Bronchial epithelial cell (primary cell): Measurements from ENCODE around the gene RHBDL1. TPM values are rescaled to one million over a fixed set of nuclear protein-coding genes. Genes with fewer than 3 reads are reported as not detected.

Source experiments
- DNase-seq: peaks from one replicate; pipeline ENCODE4 v3.0.0-alpha.2; 2010; ENCODE audit warnings: low read depth
- FAIRE-seq: peaks from 2 replicates; lab custom pipeline; 2011; peaks lifted over from hg19 to GRCh38; lab: Jason Lieb, UNC
- H3K27me3 ChIP-seq: 2 replicates; pipeline ENCODE4 v1.5.1; 2011; ENCODE audit warnings: low read length; ENCODE audit not compliant: control insufficient read depth, insufficient read depth
- H3K36me3 ChIP-seq: 2 replicates; pipeline ENCODE4 v1.5.1; 2011; ENCODE audit warnings: low read length; ENCODE audit not compliant: control insufficient read depth, insufficient read depth
- H3K4me3 ChIP-seq: 2 replicates; pipeline ENCODE4 v1.5.1; 2011; ENCODE audit warnings: mild to moderate bottlenecking, low read depth, low read length, control low read depth
- total RNA-seq: library from RNA; depleted of rRNA; stranded (reverse); fragments of >200 nt; gene quantifications from 2 replicates; pipeline ENCODE4 v1.2.1, GENCODE V29; 2014
- TF ChIP-seq, protein P1 (sequence below): IDR thresholded peaks from 2 replicates; pipeline ENCODE4 v1.5.1; 2011; ENCODE audit warnings: mild to moderate bottlenecking, moderate library complexity, low read length, control low read depth, inconsistent platforms; ENCODE audit not compliant: insufficient read depth, severe bottlenecking

RHBDL1 gene
- total RNA-seq, 1 donor from 2014 or later = 14.0 TPM

DNA sequence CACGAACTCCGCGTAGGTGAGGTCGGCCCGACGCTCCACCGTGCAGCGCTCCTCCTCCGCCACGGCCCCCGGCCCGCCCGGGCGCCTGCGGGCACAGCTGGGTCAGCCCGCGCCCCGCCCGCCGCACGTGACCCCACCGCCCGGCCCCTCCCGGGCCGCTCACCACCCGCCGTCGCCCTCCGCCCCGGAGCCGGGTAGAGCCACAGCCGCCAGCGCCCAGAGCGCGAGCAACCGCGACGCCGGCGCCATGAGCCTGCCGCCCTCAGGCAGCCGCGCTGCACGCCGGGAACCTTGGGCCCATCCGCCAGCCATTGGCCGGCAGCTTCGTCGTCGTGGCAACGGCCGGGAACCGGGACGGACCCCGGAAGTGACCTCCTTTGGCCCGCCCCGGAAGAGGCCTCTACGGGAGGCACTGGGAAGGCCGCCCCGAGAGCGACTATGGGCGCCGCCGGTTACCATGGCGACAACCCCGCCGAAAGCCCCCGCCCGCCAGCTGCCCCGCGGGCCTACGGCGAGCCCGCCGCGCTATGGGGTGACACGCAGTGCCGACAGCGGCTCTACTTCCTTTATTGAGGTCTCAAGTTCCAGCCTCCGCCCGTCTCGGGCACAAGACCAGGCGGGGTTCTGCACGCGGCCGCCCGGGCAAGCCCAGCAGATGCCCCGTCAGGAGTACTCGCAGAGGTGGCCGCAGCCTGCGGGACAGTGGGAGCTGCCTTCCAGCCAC, 8.8 kb downstream of the RHBDL1 start, which contains the start of gene JMJD8:
Gene JMJD8, minus strand, starts transcription at position 264 of the 724 bp plus-strand sequence. Its CDS starts 15 bp downstream, at position 249.
- peak within 1 kb of the TSS; percentile 70 for H3K4me3 ChIP-seq
- TF ChIP-seq, protein P1, sequence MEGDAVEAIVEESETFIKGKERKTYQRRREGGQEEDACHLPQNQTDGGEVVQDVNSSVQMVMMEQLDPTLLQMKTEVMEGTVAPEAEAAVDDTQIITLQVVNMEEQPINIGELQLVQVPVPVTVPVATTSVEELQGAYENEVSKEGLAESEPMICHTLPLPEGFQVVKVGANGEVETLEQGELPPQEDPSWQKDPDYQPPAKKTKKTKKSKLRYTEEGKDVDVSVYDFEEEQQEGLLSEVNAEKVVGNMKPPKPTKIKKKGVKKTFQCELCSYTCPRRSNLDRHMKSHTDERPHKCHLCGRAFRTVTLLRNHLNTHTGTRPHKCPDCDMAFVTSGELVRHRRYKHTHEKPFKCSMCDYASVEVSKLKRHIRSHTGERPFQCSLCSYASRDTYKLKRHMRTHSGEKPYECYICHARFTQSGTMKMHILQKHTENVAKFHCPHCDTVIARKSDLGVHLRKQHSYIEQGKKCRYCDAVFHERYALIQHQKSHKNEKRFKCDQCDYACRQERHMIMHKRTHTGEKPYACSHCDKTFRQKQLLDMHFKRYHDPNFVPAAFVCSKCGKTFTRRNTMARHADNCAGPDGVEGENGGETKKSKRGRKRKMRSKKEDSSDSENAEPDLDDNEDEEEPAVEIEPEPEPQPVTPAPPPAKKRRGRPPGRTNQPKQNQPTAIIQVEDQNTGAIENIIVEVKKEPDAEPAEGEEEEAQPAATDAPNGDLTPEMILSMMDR = no peak
- H3K27me3 ChIP-seq = no peaks in the 10 kb centered on the region
- peaks cover 28% of the 10 kb centered on the region for H3K36me3 ChIP-seq
- DNase-seq = peak; percentile 87
- FAIRE-seq = no peak

DNA sequence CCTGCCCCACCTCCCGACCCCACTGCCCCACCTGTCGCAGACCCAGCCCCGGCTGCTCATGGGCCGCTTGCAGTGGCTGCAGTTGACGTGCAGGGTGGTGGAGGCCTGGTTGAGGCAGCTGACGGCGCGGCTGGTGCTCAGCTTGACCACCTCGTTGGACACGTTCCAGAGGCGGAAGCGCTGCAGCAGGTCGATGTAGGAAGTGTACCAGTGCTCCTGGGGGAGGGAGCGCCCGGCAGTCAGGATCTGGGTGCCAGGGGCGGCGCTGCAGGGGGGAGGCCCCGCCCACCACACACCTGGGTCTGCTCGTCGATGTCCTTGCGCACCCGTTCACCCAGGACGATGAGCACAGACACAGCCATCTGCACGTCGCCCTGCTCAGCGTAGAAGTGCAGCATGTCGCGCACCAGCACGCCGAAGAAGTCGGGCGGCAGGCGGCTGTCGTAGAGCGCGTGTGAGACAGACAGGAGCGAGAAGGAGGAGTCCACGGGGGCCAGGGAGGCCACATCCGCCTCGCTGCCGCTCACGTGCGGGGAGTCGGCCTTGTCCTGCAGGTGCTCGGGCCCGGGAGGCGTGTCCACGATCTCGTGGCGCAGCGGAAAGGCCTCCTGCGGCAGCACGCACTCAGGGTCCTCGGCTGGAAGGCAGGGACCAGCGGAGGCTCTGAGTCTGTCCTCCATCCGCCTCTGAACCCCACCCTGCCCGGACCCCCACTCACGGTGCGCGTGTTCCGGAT, 9.7 kb downstream of the RHBDL1 start:
- FAIRE-seq (no peak), DNase-seq (no peak)
- H3K27me3 ChIP-seq = no peaks in the 10 kb centered on the region
- H3K4me3 ChIP-seq = peak overlapping the region; percentile 70
- TF ChIP-seq, protein P1 = no peak
- H3K36me3 ChIP-seq = peaks cover 28% of the 10 kb centered on the region

DNA sequence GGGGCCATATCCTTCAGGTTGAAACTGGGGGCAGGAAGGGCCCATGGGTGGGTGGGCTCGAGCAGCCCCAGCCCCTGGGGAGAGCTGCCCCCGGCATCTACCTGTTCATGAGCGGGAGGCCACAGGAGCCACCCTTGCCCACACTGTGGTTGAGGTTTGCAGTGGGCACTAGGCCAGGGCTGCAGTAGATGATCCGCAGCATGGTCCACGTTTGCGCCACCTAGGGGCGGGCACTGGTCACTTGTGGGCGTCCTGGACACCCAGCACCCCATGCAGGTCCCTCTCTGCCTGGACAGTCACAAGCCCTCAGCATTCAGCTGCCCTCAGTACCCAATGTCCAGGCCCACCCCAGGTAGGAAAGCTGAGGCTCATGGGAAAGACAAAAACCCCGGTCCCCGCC, 10.5 kb downstream of the RHBDL1 start:
- Histone ChIP-seq H3K36me3 (peaks cover 28% of the 10 kb centered on the region), H3K27me3 (no peaks in the 10 kb centered on the region), H3K4me3 (no peak overlapping the region)
- FAIRE-seq (no peak), DNase-seq (peak; percentile 16)
- TF ChIP-seq, protein P1 = peak; percentile 66

DNA sequence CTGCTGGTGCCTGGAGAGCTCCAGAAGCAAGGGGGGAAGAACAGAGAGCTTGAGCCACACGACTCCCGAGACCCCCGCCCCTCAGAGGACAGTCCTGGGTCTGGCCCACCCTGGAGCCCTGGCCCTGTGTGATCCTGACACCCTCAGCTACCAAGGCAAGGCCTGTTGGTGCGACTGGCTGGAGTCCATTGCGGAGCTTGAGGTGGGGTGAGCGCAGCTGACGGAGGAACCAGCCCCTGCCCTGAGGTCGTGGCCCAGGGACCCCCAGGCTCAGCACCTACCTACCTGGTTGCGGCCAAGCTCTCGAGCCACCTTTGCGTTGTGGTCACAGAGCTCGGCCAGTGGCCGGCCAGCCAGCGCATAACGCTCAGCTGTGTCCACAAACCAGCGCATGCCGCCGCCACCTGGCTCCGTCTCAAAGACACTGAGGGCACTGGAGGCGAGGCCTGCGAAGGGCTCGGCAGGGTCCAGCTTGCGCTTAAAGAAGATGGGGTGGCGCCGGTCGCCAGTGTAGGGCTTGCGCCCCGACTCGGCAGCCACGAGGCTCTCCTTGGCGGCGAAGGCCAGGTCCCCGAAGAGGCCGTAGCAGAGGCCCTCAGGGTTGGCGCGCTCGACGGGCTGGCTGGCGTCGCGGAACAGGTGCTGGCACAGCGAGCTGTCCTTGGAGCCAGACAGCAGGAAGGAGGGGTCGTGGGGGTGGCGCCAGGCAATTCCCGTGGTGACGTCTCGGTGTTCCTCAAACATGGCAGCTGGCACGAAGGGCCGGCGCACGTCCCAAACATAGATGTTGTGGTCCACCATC, 11.2 kb downstream of the RHBDL1 start:
- TF ChIP-seq, protein P1 = no peak
- Histone ChIP-seq H3K36me3 (peaks cover 23% of the 10 kb centered on the region), H3K27me3 (no peaks in the 10 kb centered on the region), H3K4me3 (no peak overlapping the region)
- no peak for DNase-seq
- FAIRE-seq = no peak

DNA sequence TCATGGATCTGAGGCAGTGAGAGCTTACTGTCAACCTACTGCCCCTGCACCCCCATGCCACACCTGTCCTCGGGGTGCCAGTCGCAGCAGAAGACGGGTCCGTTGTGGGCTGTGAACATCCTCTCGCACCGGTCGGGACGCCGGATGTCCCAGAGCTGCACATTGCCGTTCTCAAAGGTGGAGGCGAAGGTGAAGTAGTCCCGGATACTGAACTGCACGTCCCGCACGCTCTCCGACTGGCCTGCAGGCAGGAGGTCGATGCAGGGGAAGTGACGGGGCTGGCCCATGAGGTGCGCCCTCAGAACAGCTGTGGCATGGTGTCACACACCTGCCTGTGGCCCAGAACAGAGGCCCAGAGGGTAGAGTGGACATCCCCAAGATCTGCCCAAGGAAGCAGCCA, 12.0 kb downstream of the RHBDL1 start:
- H3K36me3 ChIP-seq = peaks cover 15% of the 10 kb centered on the region
- TF ChIP-seq, protein P1 = no peak
- no peak overlapping the region for H3K4me3 ChIP-seq
- FAIRE-seq (peak; percentile 28), DNase-seq (no peak)
- H3K27me3 ChIP-seq = no peaks in the 10 kb centered on the region
